PC-3 (cell line): ENCODE results near the gene MSMP. TPM values are rescaled to one million over a fixed set of nuclear protein-coding genes. Genes with fewer than 3 reads are reported as not detected.

ENCODE experiments used
- ATAC-seq: fragments of 200-7000 bp; cut with Tn5 transposase; 2 replicates; pipeline ENCODE4 v1.9.1; 2020; ENCODE audit warnings: mild to moderate bottlenecking, moderate library complexity
- BruUV-seq: library from RNA; stranded (reverse); fragments of 400-500 nt; replicated peaks from 2 replicates; lab custom pipeline; 2021; lab: Mats Ljungman, UMichigan
- CTCF ChIA-PET: fragments of 300-600 bp; sonication (Branson Sonifier 250); formaldehyde crosslinking; loops from one replicate; lab custom pipeline; 2022; ENCODE audit warnings: antibody characterized with exemption; lab: Charles Lee
- POLR2A ChIA-PET: fragments of 300-600 bp; sonication (Branson Sonifier 250); formaldehyde crosslinking; loops from one replicate; lab custom pipeline; 2022; ENCODE audit warnings: antibody characterized with exemption; ENCODE audit not compliant: unreplicated experiment; lab: Charles Lee
- DNase-seq: peaks from one replicate; pipeline ENCODE4 v3.0.0-alpha.2; 2015
- H2AFZ ChIP-seq: fragments of 300-600 bp; sonication (generic); 2 replicates; pipeline ENCODE4 v1.6.0; 2016; ENCODE audit warnings: antibody characterized with exemption, low read length
- H3F3A ChIP-seq: fragments of 300-600 bp; sonication (generic); one replicate; pipeline ENCODE4 v1.6.0; 2017; ENCODE audit warnings: antibody characterized with exemption, low read length, control low read depth, mild to moderate bottlenecking; ENCODE audit not compliant: unreplicated experiment
- H3K27ac ChIP-seq: fragments of 300-600 bp; sonication (generic); 2 replicates; pipeline ENCODE4 v1.5.1; 2016; ENCODE audit warnings: mild to moderate bottlenecking, low read length
- H3K27me3 ChIP-seq: fragments of 300-600 bp; sonication (generic); 2 replicates; pipeline ENCODE4 v1.6.1; 2016; ENCODE audit warnings: low read length, mixed read lengths
- H3K36me3 ChIP-seq: fragments of 300-600 bp; sonication (generic); 2 replicates; pipeline ENCODE4 v1.6.1; 2016; ENCODE audit warnings: low read depth, mixed run types, low read length, mixed read lengths
- H3K4me1 ChIP-seq: fragments of 300-600 bp; sonication (generic); 2 replicates; pipeline ENCODE4 v1.5.1; 2016; ENCODE audit warnings: low read length; ENCODE audit not compliant: insufficient read depth
- H3K4me2 ChIP-seq: fragments of 300-600 bp; sonication (generic); 2 replicates; pipeline ENCODE4 v1.6.0; 2016; ENCODE audit warnings: low read length
- H3K4me3 ChIP-seq: fragments of 300-600 bp; sonication (generic); 2 replicates; pipeline ENCODE4 v1.5.1; 2016; ENCODE audit warnings: mild to moderate bottlenecking, low read length, mixed read lengths
- H3K79me2 ChIP-seq: fragments of 300-600 bp; sonication (generic); 2 replicates; pipeline ENCODE4 v1.6.1; 2017; ENCODE audit warnings: low read length, mixed read lengths
- H3K9ac ChIP-seq: fragments of 300-600 bp; sonication (generic); 2 replicates; pipeline ENCODE4 v1.6.0; 2016; ENCODE audit warnings: mild to moderate bottlenecking, low read length
- H3K9me2 ChIP-seq: fragments of 300-600 bp; sonication (generic); replicated peaks from 2 replicates; pipeline ENCODE4 v1.6.1; 2016; ENCODE audit warnings: mixed run types, low read length, mixed read lengths
- H3K9me3 ChIP-seq: fragments of 300-600 bp; sonication (generic); 2 replicates; pipeline ENCODE4 v1.6.1; 2016; ENCODE audit warnings: low read length, mixed read lengths
- H4K20me1 ChIP-seq: fragments of 300-600 bp; sonication (generic); 2 replicates; pipeline ENCODE4 v1.6.1; 2016; ENCODE audit warnings: low read length, mixed read lengths
- EZH2 ChIP-seq: fragments of 300-600 bp; sonication (generic); IDR thresholded peaks from one replicate; pipeline ENCODE4 v1.6.1; 2017; ENCODE audit warnings: antibody characterized with exemption, mild to moderate bottlenecking, low read length; ENCODE audit not compliant: unreplicated experiment
- EZH2phosphoT487 ChIP-seq: fragments of 300-600 bp; sonication (generic); IDR thresholded peaks from 2 replicates; pipeline ENCODE4 v1.6.1; 2018; ENCODE audit warnings: mild to moderate bottlenecking, antibody characterized with exemption, low read length, borderline replicate concordance
- intact Hi-C: fragments of 100-400 bp; cut with micrococcal nuclease; formaldehyde crosslinking; loops from 2 replicates; pipeline ENCODE4 v1.9.0; 2023
- total RNA-seq: library from RNA; depleted of rRNA; stranded (reverse); fragments of >200 nt; gene quantifications from 2 replicates; pipeline ENCODE4 v1.2.3, GENCODE V29; 2014
- TF ChIP-seq, protein P1 (sequence below): fragments of 300-600 bp; sonication (generic); conservative IDR thresholded peaks from 2 replicates; pipeline ENCODE4 v1.5.1; 2017; ENCODE audit warnings: antibody characterized with exemption, low read depth, mild to moderate bottlenecking, low read length

Gene MSMP
- total RNA-seq, 1 experiment from 2014 or later: 149 TPM

DNA sequence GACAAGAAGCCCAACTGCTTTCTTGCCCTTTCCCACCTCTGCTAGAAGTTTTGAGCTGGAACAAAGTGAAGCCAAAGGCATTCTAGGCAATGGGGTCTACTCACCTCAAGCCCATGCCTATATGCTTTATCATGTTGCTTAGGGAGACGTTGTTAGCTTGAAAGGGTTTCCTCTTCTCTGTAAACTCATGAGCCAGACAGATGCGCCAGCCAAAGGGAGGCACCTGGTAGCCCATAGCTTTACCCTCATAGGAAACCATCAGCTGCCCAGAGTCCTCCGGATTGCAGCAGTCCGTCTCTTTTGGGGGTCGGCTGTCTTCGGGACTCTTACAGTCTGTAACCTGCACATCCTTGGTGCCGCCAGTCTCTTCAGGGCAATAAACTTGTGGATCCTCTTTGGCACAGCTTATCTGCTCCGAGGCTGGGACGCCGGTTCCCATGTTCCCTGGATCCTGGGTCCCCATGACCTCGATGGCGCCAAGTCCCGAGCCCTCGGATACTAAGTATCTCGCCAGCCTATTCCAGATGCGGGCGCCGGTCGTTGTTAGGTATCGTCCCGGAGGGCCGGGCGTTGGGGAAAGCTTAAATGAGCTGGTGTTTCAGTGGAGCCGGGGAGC, 5.7 kb downstream of the MSMP start:
- ChIA-PET POLR2A (interaction anchor here (0.8 kb wide), 2 partner anchors 9 to 52 kb away, joined by 3 to 4 read pairs; no protein-coding TSS in a partner anchor), CTCF (interaction anchor here (2.1 kb wide), 1 partner anchor 23 kb away, joined by 6 read pairs; no protein-coding TSS in a partner anchor)
- no peaks in the 10 kb centered on the region for H3F3A ChIP-seq
- TF ChIP-seq, protein P1, sequence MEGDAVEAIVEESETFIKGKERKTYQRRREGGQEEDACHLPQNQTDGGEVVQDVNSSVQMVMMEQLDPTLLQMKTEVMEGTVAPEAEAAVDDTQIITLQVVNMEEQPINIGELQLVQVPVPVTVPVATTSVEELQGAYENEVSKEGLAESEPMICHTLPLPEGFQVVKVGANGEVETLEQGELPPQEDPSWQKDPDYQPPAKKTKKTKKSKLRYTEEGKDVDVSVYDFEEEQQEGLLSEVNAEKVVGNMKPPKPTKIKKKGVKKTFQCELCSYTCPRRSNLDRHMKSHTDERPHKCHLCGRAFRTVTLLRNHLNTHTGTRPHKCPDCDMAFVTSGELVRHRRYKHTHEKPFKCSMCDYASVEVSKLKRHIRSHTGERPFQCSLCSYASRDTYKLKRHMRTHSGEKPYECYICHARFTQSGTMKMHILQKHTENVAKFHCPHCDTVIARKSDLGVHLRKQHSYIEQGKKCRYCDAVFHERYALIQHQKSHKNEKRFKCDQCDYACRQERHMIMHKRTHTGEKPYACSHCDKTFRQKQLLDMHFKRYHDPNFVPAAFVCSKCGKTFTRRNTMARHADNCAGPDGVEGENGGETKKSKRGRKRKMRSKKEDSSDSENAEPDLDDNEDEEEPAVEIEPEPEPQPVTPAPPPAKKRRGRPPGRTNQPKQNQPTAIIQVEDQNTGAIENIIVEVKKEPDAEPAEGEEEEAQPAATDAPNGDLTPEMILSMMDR: no peak
- TF ChIP-seq EZH2phosphoT487: no peak
- TF ChIP-seq EZH2: no peak
- peaks cover 22% of the 10 kb centered on the region for H3K4me1 ChIP-seq
- peaks cover 29% of the 10 kb centered on the region for H4K20me1 ChIP-seq
- H3K4me2 ChIP-seq: peak overlapping the region; percentile 98
- ATAC-seq: no peak
- H3K79me2 ChIP-seq: peaks cover 74% of the 10 kb centered on the region
- peaks cover 10% of the 10 kb centered on the region; the same call in 1 of the 2 replicates for H3K36me3 ChIP-seq
- intact Hi-C loops: no loop called here
- DNase-seq: no peak
- BruUV-seq: TSS peak; percentile 50
- peak overlapping the region; percentile 95 for H3K4me3 ChIP-seq
- H3K9ac ChIP-seq: peak overlapping the region; percentile 91
- H3K27ac ChIP-seq: peak overlapping the region; percentile 65
- no peaks in the 10 kb centered on the region for H3K27me3 ChIP-seq
- H3K9me3 ChIP-seq: no peaks in the 10 kb centered on the region
- peak overlapping the region; percentile 88; the same call in 1 of the 2 replicates for H2AFZ ChIP-seq
- no peaks in the 10 kb centered on the region for H3K9me2 ChIP-seq

DNA sequence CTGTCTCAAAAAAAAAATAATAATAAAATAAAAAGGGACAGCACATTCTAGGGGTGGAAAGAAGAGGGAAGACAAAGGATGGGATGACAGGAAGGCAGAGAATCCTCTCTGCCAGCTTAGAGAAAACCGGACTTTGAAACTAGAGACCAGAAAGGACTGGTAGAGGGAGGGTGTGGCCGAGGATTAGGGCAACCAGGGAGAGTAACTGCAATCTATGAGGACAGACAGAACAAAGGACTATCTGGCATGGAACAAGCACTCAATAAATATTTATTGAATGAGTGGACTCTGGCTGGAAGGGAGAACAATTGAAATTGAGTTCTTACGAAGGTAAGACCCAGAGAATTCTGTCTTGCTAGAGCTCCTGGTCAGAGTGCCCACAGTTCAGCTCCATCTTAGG, 7.5 kb downstream of the MSMP start:
- TF ChIP-seq EZH2phosphoT487 (no peak), EZH2 (no peak)
- TF ChIP-seq, protein P1: no peak
- Histone ChIP-seq H3K27ac (no peak overlapping the region), H3K9me3 (no peaks in the 10 kb centered on the region), H3K9me2 (no peaks in the 10 kb centered on the region), H3K79me2 (peaks cover 75% of the 10 kb centered on the region), H4K20me1 (peaks cover 29% of the 10 kb centered on the region), H3K4me1 (peaks cover 22% of the 10 kb centered on the region), H3K36me3 (peaks cover 23% of the 10 kb centered on the region; the same call in 1 of the 2 replicates), H3F3A (no peaks in the 10 kb centered on the region), H3K4me3 (peak overlapping the region; percentile 95), H2AFZ (no peak overlapping the region), H3K9ac (peak overlapping the region; percentile 91; the same call in 1 of the 2 replicates), H3K27me3 (no peaks in the 10 kb centered on the region), H3K4me2 (peak overlapping the region; percentile 98)
- CTCF ChIA-PET: interaction anchor here (0.6 to 1.0 kb wide), 2 partner anchors 21 to 44 kb away, joined by 3 read pairs; no protein-coding TSS in a partner anchor
- ATAC-seq: peak; percentile 8; the same call in 1 of the 2 replicates
- DNase-seq: peak; percentile 74
- POLR2A ChIA-PET: interaction anchor here (0.6 to 0.8 kb wide), 3 partner anchors 16 to 650 kb away, joined by 4 to 5 read pairs (median 5); no protein-coding TSS in a partner anchor
- BruUV-seq: no TSS peak
- intact Hi-C loops: no loop called here

DNA sequence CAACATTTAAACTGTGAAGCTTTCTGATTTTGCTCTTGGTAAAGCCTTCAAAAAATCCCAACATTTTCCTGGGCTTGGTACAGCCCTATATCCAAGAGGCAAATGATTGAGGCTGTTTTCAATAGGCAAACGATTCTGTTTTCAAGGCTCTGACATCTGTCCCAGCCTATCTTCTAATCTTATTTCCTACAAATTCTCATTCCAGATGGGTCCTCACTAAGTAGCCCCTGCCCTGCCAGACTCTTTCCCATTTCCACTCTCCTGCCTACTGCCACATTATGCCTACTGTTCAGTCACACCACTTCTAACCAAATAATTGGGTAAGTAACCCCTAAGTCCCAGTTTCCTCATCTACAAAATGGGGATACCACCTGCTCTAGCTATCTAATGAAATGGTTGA, 8.5 kb downstream of the MSMP start:
- H2AFZ ChIP-seq: no peak overlapping the region
- ATAC-seq: no peak
- BruUV-seq: no TSS peak
- intact Hi-C loops: no loop called here
- no peak overlapping the region for H3K27ac ChIP-seq
- peak overlapping the region; percentile 91; the same call in 1 of the 2 replicates for H3K9ac ChIP-seq
- H3K9me2 ChIP-seq: no peaks in the 10 kb centered on the region
- H3K4me2 ChIP-seq: peak overlapping the region; percentile 98
- POLR2A ChIA-PET: no interaction called here
- H3K4me3 ChIP-seq: peak overlapping the region; percentile 95
- H3K27me3 ChIP-seq: no peaks in the 10 kb centered on the region
- peaks cover 29% of the 10 kb centered on the region for H4K20me1 ChIP-seq
- no peaks in the 10 kb centered on the region for H3F3A ChIP-seq
- no peak for DNase-seq
- no peaks in the 10 kb centered on the region for H3K9me3 ChIP-seq
- H3K36me3 ChIP-seq: peaks cover 27% of the 10 kb centered on the region; the same call in 1 of the 2 replicates
- TF ChIP-seq EZH2phosphoT487 (no peak), EZH2 (no peak)
- TF ChIP-seq, protein P1: no peak
- H3K79me2 ChIP-seq: peaks cover 70% of the 10 kb centered on the region
- peaks cover 22% of the 10 kb centered on the region for H3K4me1 ChIP-seq
- CTCF ChIA-PET: interaction anchor here (1.0 kb wide), 1 partner anchor 45 kb away, joined by 3 read pairs; no protein-coding TSS in a partner anchor
